AG09319 (cell line): ENCODE results near the gene PROCA1.
"Not testable (repeated sequence)": the region's sequence is repeated elsewhere in the genome, so short reads cannot be mapped to it uniquely, and the experiment has no call there.

Source experiments
- DNase-seq: peaks from one replicate; pipeline ENCODE4 v3.0.0-alpha.2; 2010; ENCODE audit warnings: low read depth; ENCODE audit errors: extremely low read depth
- CTCF ChIP-seq: IDR thresholded peaks from 2 replicates; pipeline ENCODE4 v1.5.1; 2011; ENCODE audit warnings: low read depth, mild to moderate bottlenecking, inconsistent platforms, low read length, moderate library complexity

The PROCA1 gene

GRCh38 chr17:28665994-28666393 lies 45.7 kb downstream of the PROCA1 start:
- TF ChIP-seq CTCF, result no peak
- no peak for DNase-seq

GRCh38 chr17:28663723-28664122 lies 48.0 kb downstream of the PROCA1 start:
- no peak for DNase-seq
- no peak for TF ChIP-seq CTCF

GRCh38 chr17:28662527-28662829 lies 49.2 kb downstream of the PROCA1 start:
- no peak for TF ChIP-seq CTCF
- no peak for DNase-seq

- TF ChIP-seq CTCF, result no peak
- peak; percentile 45 for DNase-seq
Observed at GRCh38 chr17:28661635-28662526, 49.8 kb downstream of the PROCA1 start, which contains the start of the genes SDF2 and SUPT6H. SDF2 (minus strand) TSS chr17:28661906; CDS start chr17:28661876, 30 bp downstream. SUPT6H (plus strand) TSS chr17:28662205; CDS start chr17:28673402, 11,197 bp downstream.

- not testable (repeated sequence) for DNase-seq
Observed at GRCh38 chr17:28659497-28659881, 52.2 kb downstream of the PROCA1 start.

GRCh38 chr17:28658766-28659496 lies 52.8 kb downstream of the PROCA1 start:
- not testable (repeated sequence) for DNase-seq

- DNase-seq, result not testable (repeated sequence)
Observed at GRCh38 chr17:28658342-28658741, 53.3 kb downstream of the PROCA1 start.

GRCh38 chr17:28657756-28658155 lies 53.9 kb downstream of the PROCA1 start:
- no peak for DNase-seq
- no peak for TF ChIP-seq CTCF

- no peak for TF ChIP-seq CTCF
- DNase-seq, result no peak
Observed at GRCh38 chr17:28655160-28655559, 56.5 kb downstream of the PROCA1 start.
